GM18519 (cell line): ENCODE measurements around the gene CLSTN1.
"Not testable (repeated sequence)": the region's sequence is repeated elsewhere in the genome, so short reads cannot be mapped to it uniquely, and the experiment has no call there.

Experiments used
- ATAC-seq: cut with Tn5 transposase; IDR thresholded peaks from one replicate; pipeline ENCODE4 v1.9.1; 2021; ENCODE audit warnings: mild to moderate bottlenecking, moderate library complexity; ENCODE audit not compliant: unreplicated experiment, low FRiP score

CLSTN1 gene

DNA sequence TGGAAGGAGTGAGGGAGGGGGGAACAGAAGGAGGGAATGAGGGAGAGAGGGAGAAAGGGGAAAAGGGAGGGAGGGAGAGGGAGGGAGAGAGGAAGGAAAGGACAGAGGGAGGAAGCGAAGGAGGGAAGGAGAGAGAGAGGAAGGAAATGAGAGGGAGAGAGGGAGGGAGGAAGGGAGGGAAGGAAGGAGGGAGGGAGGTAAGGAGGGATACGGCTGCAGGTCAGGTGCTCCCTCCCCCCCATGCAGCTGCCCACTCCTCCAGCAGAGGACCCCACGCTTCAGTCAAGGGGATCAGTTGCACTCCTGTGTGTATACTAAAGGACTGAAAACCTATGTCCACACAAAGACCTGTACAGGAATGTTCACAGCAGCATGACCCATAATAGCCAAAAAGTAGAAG, 54.8 kb downstream of the CLSTN1 start:
- ATAC-seq: no peak

DNA sequence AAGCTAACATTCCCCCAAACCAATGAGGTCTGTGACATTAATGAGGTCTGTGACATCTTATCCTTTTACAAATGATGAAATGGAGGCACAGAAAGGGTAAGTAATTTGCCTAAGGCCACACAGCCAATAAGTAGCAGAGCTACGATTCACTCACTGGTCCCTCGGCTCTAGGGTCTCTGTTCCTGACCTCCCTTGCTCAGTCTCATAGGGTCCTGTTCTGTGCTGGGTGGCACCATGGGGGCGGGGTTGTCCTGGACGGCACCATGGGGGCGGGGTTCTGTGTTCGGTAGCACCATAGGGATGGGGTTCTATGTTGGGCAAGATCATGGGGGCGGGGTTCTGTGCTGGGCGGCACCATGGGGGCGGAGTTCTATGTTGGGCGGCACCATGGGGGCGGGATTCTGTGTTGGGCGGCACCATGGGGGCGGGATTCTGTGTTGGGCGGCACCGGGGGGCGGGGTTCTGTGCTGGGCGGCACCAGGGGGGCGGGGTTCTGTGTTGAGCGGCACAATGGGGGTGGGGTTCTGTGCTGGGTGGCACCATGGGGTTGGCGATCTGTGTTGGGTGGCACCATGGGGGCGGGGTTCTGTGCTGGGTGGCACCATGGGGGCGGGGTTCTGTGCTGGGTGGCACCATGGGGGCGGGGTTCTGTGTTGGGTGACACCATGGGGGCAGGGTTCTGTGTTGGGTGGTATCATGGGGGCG, 55.6 kb downstream of the CLSTN1 start:
- no peak for ATAC-seq

DNA sequence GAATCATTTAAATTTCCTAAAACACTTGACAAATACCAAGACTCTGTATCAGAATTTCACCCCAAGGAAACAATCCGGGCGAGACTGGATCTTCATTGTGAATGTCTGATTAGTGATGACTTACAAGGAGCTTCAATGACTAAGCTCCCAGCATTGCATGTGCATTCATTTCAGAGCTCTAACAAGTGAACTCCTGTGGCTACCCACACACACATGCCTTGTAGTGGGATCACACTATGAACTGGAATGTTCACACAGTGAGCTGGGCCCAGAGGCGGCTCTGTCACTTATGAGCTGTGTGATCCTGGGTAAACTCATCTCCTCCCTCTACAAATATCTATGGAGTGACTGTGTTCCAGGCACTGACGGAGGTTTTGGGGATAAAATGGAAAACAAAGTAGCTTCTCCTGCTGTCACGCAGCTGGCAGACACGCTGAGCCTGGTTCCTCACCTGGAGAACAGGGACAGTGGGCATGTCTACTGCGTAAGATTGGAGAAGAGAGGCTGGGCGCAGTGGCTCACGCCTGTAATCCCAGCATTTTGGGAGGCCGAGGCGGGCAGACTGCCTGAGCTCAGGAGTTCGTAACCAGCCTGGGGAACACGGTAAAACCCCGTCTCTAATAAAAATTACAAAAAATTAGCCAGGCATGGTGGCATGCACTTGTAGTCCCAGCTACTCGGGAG, 56.9 kb downstream of the CLSTN1 start:
- ATAC-seq: no peak

DNA sequence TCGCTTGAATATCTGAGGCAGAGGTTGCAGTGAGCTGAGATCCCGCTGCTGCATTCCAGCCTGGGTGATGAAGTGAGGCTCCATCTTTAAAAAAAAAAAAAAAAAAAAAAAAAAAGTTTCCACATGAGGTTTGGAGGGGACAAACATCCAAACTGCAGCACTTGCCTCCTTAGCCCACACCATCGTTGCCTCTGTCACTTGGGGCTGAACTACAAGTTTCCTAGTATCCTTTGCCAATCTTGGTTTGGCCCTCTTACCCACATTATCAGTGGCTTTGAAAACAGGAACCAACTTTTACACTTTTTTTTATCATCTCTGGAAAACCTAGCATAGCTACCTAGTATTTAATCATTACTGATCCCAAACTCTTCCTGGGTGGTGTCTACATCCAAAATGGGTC, 59.2 kb downstream of the CLSTN1 start:
- ATAC-seq: no peak

DNA sequence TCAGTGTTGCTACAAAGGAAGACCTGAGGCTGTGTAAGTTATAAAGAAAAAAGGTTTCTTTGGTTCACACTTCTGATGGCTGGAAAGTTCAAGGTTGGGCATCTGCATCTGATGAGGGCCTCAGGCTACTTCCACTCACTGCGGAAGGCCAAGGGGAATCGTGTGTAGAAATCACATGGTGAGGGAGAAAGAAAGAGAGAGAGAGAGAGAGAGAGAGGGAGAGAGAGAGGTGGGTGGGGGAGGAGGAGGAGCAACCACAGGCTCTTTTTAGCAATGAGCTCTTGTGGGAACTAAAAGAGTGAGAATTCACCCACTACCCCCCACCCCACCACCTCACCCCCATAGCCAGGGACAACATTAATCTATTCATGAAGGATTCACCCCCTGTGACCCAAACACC, 59.9 kb downstream of the CLSTN1 start:
- no peak for ATAC-seq

DNA sequence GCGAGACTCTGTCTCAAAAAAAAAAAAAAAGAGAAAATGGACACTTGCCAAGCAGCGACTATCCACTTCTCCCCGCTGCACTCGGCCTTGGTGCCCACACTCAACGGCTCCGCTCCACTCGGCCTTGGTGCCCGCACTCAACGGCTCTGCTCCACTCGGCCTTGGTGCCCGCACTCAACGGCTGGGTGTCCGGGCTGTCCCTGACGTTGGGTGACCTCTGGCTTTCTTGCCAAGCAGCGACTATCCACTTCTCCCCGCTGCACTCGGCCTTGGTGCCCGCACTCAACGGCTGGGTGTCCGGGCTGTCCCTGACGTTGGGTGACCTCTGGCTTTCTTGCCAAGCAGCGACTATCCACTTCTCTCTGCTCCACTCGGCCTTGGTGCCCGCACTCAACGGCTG, 61.3 kb downstream of the CLSTN1 start:
- ATAC-seq: not testable (repeated sequence)

DNA sequence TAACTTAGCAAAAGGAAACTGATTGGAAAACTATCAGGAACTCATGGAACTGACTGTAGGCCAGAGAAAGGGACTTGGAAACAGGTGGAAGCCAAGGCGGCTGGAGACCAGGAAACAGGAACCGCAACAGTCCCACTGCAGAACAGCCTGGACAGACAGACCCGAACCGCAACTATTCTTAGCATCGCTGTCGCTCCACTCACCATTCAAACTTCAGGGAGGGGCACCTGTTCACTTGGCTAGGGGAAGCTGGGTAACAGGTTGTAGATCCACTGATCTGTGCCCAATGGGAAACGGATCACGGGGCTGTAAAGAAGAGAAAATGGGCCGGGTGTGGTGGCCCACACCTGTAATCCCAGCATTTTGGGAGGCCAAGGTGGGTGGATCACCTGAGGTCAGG, 61.9 kb downstream of the CLSTN1 start:
- no peak for ATAC-seq

DNA sequence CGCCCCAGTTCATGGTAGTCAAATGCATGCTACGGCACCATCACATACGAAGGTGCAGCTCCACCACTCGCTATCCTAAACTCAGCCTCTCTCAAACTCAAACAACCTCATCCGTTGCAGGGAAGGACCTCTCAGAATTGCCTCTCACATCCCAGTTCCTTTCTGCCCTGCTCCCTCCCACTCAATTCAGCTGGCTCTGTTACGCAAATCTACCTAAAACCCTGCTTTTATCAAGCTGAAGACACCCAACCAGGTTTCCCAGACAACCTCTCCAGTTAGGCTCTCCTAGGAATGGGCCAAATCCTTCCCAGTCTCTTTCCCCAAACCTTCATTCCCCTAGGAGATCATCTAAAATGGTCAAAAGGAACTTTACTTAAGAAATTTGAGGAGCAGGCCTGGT, 62.9 kb downstream of the CLSTN1 start:
- no peak for ATAC-seq

DNA sequence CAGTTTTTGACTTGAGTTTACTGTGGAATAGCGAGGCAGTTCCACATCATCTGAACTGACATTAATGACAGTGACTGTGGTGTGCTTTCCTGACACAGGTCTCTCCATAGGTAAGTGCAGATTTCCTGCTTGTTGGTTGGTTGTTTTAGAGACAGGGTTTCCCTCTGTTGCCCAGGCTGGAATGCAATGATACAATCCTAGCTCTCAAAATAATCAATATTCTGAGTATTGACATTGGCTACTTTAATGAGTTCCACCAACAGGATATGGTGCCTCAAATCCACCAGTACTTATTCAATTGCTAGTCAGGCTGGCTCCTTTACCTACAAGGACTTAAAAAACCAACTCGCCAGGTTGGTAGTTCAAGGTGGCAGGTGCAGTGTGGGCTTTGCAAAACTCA, 63.8 kb downstream of the CLSTN1 start:
- ATAC-seq: no peak

DNA sequence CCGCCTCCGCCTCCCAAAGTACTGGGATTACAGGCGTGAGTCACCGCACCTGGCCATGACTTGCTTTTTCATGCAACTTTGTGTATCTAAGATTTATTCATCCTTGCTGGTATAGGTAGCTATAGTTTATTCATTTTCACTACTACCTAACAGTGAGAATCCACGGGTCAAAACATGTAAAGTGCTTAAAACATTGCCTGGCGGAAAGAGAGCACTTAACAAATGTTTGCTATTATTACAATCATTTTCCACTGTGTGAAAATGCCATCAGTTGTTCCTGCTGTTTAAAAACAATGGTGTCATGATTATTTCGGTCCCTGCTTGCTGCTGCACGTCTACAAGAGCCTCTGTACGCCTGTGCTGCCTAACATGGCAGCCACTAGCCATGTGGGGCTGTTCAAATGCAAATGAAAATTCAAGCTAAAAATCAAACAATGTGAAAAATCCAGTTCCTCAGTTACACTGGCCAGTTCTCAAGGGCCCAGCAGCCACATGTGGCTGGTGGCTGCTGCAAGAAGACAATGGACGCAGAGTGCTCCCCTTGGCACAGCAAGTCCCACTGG, 65.1 kb downstream of the CLSTN1 start:
- no peak for ATAC-seq

DNA sequence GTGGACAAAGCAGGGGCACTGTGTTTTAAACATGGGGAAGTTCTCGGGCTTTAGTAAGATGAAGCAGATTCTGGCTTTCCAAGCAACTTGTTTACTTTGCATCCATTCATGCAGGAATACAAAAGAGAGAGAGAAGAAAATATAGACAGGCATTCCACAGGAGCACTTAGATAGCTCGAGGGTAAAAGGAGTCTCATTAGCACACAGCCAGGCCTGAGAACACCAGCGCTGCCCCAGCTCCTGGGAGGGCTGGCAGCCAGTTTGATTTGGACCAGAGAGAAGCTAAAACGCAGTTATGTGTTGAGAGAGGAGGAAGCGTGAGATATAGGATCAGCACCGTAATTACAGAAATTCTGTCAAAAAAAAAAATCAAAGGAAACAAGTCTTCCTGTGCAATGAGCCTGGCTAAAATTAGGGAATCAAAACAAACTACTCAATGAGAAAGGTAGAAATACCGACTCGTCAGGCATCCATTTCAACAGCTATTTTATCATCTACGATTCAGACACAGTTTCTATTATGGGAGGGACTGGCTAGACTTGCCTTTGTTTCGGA, 68.2 kb downstream of the CLSTN1 start:
- ATAC-seq: no peak

DNA sequence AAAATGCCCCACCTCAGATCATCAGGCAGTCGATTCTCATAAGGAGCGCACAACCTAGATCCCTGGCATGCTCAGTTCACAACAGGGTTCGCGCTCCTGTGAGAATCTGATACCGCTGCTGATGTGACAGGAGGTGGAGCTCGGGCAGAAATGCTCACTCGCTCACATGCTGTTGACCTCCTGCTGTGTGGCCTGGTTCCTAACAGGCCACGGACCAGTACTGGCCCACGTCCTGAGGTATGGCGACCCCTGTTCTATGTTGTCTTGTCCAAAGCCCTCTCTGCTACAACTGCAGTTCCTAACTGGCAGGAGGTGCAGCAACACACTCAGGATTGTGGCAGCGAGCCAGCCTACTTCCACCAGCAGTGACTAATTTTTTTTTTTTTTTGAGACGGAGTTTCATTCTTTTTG, 70.6 kb downstream of the CLSTN1 start:
- ATAC-seq: no peak

DNA sequence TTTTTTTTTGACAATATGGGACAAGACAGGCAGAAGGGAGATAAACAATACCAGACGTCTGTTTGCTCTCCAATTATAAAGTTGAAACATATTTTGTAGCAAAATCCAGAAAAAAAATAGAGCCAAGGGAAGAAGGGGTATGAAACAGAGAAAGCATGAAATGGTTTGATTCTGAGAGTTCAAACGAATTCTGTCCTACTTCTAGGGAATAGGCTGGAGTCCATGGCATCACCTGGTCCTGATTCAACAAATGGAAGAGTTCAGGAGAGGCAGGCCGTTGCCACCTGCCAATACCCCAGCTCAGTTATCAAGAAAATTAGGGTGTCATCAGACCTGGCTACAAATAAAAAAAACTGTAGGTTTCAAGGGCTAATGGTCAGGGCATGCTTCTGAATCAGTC, 71.8 kb downstream of the CLSTN1 start:
- no peak for ATAC-seq

DNA sequence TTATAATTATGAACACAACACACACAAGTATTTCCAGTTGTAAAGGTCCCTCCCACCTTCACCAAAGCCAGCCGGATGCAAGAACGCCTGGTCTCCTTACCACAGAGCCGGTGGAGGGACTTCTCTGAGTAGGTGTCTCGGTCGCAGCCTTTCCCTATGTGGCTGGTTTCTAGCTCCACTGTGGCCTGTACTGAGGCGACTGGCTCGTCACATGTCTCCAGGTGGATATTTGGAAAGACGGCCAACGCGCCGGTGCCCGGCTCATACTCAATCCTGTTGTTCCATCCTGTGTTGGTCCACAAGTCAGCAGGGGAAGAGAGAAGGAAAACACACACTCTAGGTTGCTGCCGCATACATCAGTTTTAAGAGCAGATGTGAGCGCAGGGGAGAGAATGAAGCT, 74.4 kb downstream of the CLSTN1 start:
- ATAC-seq: no peak

DNA sequence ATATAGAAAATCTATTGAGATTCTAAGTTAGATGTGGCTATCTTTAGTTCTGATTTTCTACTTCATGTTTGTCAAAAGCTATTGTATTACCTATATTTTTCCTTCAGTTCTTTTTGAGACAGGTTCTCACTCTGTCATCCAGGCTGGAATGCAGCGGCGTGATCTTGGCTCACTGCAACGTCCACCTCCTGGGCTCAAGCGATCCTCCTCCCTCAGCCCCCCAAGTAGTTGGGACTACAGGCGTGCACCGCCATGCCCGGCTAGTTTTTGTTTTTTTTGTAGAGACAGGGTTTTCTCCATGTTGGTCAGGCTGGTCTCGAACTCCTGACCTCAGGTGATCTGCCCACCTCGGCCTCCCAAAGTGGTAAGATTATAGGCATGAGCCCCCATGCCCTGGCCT, 75.4 kb downstream of the CLSTN1 start:
- ATAC-seq: not testable (repeated sequence)

DNA sequence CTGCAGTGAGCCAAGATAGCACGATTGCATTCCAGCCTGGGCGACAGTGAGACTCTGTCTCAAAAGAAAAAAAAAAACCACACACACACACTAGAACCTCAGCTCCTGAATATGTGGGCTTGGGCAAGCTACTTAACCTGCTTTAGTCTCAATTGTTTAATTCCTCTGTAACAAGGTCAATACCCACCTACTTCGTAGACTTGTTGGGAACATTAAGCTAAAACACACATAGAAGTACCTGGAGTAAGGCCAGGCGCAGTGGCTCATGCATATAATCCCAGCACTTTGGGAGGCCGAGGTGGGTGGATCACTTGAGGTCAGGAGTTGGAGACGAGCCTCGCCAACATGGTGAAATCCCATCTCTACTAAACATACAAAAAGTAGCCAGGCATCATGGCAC, 77.1 kb downstream of the CLSTN1 start:
- no peak for ATAC-seq

DNA sequence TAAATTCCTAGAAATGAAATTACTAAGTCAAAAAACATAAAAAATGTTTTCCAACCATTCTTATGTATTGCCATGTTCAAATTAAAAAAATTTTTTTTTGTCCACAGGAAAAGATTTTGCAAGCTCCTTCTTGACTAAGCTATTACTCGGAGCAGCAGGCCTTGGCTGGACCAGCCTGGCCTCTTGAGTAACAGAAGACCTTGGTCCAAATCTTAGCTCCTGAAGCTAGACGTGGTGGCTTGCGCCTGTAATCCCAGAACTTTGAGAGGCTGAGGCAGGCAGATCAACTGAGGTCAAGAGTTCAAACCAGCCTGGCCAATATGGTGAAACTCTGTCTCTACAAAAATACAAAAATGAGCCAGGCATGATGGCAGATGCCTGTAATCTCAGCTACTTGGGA, 77.6 kb downstream of the CLSTN1 start:
- no peak for ATAC-seq

DNA sequence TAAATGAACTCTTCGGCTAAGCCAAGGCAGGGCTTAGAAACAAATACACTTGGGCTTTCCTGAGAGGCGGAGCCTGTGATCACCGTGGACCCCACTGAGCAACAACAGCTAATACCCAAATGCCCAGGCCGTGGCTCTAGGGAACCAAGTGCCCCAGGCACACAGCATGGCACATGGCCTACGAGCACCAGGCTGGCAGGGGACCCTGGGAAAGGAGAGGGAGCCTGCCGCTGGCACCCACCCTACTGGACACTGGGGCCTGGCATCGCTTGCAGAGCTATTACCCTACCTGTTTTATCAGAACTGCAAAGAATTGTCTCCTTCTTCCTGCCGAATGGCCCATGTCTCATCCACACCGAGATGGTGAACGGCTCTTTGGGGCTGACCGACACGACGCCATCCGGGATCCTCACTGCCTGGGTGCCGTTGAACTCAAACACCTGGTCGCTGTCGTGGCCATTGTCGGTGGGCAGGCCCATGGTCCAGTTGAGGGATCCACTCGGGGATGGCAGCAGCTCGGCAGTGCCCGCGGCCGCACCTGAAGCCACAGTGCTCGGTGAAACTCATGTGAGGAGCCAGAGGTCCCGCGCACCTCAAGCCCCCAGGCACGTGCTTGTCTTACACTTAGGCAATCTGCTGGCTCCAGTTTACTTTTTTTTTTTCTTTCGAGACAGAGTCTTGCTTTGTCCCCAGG, 79.5 kb downstream of the CLSTN1 start:
- ATAC-seq: no peak

DNA sequence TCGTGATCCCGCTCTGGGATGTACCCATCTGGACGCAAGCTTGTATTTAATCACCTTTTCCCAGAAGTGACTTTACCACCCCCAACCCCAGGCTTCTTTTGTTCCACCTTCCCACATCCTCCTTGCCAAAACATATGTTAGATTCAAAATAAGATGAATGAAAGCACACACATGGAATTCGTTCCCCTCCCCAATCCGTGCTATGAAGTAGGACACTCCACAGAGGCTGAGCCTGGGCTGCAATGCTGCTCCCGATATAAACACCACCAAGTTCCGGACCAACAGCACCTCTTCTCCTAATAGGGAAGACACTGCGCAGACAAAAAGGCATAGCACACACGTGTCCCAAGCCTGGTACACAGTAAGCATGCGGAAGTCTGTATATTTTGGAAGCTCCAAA, 86.1 kb downstream of the CLSTN1 start:
- ATAC-seq: no peak

DNA sequence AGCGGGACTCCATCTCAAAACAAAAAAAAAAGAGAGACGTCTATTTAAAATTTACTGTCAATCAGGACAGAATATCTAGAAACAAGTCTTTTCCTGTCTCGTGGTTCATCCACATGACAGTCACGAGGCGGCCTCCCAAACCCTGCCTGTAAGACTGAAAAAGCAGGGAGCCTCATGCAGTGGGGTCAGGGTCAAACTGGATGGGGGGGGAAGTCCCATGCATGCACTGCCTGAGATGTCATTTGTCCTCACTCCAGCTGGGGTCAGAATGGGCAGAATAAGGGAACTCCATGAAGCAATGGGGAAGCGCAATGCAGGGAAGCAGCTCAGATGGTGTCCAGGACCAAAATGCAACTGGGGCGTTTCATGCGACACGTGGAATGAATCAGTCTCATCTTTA, 86.7 kb downstream of the CLSTN1 start:
- no peak for ATAC-seq

DNA sequence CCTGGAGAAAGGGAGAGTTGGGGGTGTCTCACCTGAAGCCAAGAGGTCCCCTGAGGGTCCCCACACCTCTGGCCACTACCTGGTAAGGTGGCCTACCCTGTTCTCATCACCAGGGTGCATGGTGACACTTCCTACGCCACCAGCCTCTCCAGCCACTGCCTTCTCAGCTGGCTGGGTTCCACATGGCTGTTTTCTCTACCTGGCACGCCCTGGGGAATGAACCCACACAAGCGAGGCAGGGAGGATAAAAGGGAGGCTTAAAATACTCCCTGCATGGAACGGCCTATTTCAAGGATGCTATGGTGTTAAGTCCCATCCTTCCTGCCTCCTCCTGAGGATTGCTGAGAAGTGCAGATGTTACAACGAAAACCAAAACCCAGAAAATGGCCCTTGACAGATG, 87.5 kb downstream of the CLSTN1 start:
- ATAC-seq: no peak
